B cell (primary cell): ENCODE results near the gene XXYLT1. TPM values are rescaled to one million over a fixed set of nuclear protein-coding genes. Genes with fewer than 3 reads are reported as not detected.

Experiments
- ATAC-seq: fragments of 200-7000 bp; cut with Tn5 transposase; one replicate; pipeline ENCODE4 v1.10.0; 2021; ENCODE audit warnings: low read depth, mild to moderate bottlenecking, moderate number of reproducible peaks, moderate library complexity
- CTCF ChIA-PET: fragments of 350-600 bp; sonication (Branson Sonifier 250); formaldehyde crosslinking; loops from one replicate; lab custom pipeline; 2021; ENCODE audit warnings: antibody characterized with exemption, inconsistent platforms; lab: Charles Lee
- POLR2A ChIA-PET: fragments of 350-600 bp; sonication (Branson Sonifier 250); formaldehyde crosslinking; loops from one replicate; lab custom pipeline; 2021; ENCODE audit warnings: antibody characterized with exemption; lab: Charles Lee
- DNase-seq: peaks from one replicate; pipeline ENCODE4 v3.0.0; 2013
- H2AFZ ChIP-seq: 2 replicates; pipeline ENCODE4 v1.6.1; 2012; ENCODE audit warnings: mild to moderate bottlenecking, low read depth, low read length; ENCODE audit not compliant: insufficient read depth, poor library complexity, severe bottlenecking
- H3K27ac ChIP-seq, 2 donors: 1 replicate in 1 of 2; 2 replicates in 1 of 2; pipeline ENCODE4 v1.5.1; 2012 to 2013; ENCODE audit warnings: low read length in 2 of 2, mild to moderate bottlenecking in 2 of 2, moderate library complexity in 1 of 2
- H3K27me3 ChIP-seq, 4 experiments: fragments of 200-600 bp in 1 of 4; sonication (generic) in 1 of 4; replicated peaks in 1 of 4; 1 replicate in 2 of 4; 2 replicates in 2 of 4; pipeline versions ENCODE4 v1.6.1 to v1.7.0; 2013 to 2016; ENCODE audit warnings: low read length in 3 of 4, mild to moderate bottlenecking in 2 of 4, mixed read lengths in 1 of 4, moderate library complexity in 1 of 4; ENCODE audit not compliant: insufficient read depth in 4 of 4, control insufficient read depth in 3 of 4; ENCODE audit errors: control extremely low read depth in 1 of 4
- H3K36me3 ChIP-seq, 2 experiments: replicated peaks in 1 of 2; 1 replicate in 1 of 2; 2 replicates in 1 of 2; pipeline versions ENCODE4 v1.6.1 to v1.7.1; 2013; ENCODE audit warnings: low read length in 1 of 2; ENCODE audit not compliant: insufficient read depth in 2 of 2, control insufficient read depth in 1 of 2; ENCODE audit errors: control extremely low read depth in 1 of 2, extremely low read depth in 1 of 2
- H3K4me1 ChIP-seq, 2 donors: fragments of 200-600 bp in 1 of 2; sonication (generic) in 1 of 2; 1 replicate in 1 of 2; 2 replicates in 1 of 2; pipeline versions ENCODE4 v1.5.1 to v1.6.1; 2013 to 2017; ENCODE audit warnings: low read length in 2 of 2; ENCODE audit not compliant: control insufficient read depth in 2 of 2, insufficient read depth in 2 of 2
- H3K4me2 ChIP-seq: replicated peaks from 2 replicates; pipeline ENCODE3; 2012; ENCODE audit warnings: mild to moderate bottlenecking, low read depth, low read length; ENCODE audit not compliant: poor library complexity, severe bottlenecking
- H3K4me3 ChIP-seq, 5 experiments: fragments of 200-600 bp in 1 of 5; sonication (generic) in 1 of 5; 1 replicate in 3 of 5; 2 replicates in 2 of 5; pipeline versions ENCODE4 v1.5.1 to v1.7.0; 2011 to 2016; ENCODE audit warnings: low read length in 4 of 5, mild to moderate bottlenecking in 4 of 5, low read depth in 2 of 5, control low read depth in 1 of 5, moderate library complexity in 1 of 5; ENCODE audit not compliant: insufficient read depth in 1 of 5; ENCODE audit errors: control extremely low read depth in 1 of 5, extremely low read depth in 1 of 5
- H3K79me2 ChIP-seq: fragments of 200-600 bp; sonication (generic); one replicate; pipeline ENCODE4 v1.6.0; 2016; ENCODE audit warnings: low read length; ENCODE audit not compliant: control insufficient read depth, insufficient read depth
- H3K9ac ChIP-seq: fragments of 200-600 bp; sonication (generic); 2 replicates; pipeline ENCODE4 v1.6.1; 2017; ENCODE audit warnings: mild to moderate bottlenecking, low read length, moderate library complexity
- H3K9me3 ChIP-seq, 3 donors: one replicate each; pipeline versions ENCODE4 v1.6.1 to v1.7.1; 2013; ENCODE audit warnings: low read length in 2 of 3; ENCODE audit not compliant: control insufficient read depth in 2 of 3, insufficient read depth in 1 of 3; ENCODE audit errors: control extremely low read depth in 1 of 3
- H4K20me1 ChIP-seq: 2 replicates; pipeline ENCODE4 v1.6.0; 2012; ENCODE audit warnings: mild to moderate bottlenecking, low read length; ENCODE audit not compliant: insufficient read depth, control insufficient read depth, poor library complexity, severe bottlenecking
- H3K27ac Mint-ChIP-seq: one replicate; pipeline ENCODE4 v1.8.0; 2021; ENCODE audit warnings: mixed read lengths
- H3K27me3 Mint-ChIP-seq: one replicate; pipeline ENCODE4 v1.8.0; 2021; ENCODE audit warnings: mixed read lengths
- H3K4me1 Mint-ChIP-seq: one replicate; pipeline ENCODE4 v1.8.0; 2021; ENCODE audit warnings: mixed read lengths
- H3K4me3 Mint-ChIP-seq: one replicate; pipeline ENCODE4 v1.8.0; 2021; ENCODE audit warnings: mixed read lengths
- H3K9me3 Mint-ChIP-seq: one replicate; pipeline ENCODE4 v1.8.0; 2022; ENCODE audit warnings: mixed read lengths; ENCODE audit not compliant: insufficient read depth
- CTCF ChIP-seq: fragments of 200-600 bp; IDR thresholded peaks from one replicate; pipeline ENCODE4 v1.8.0; 2022; ENCODE audit warnings: antibody characterized with exemption, mild to moderate bottlenecking
- EZH2 ChIP-seq: IDR thresholded peaks from 2 replicates; pipeline ENCODE4 v1.6.1; 2012; ENCODE audit warnings: borderline replicate concordance, low read depth, mild to moderate bottlenecking, moderate library complexity, low read length; ENCODE audit not compliant: insufficient read depth, poor library complexity, severe bottlenecking
- WGBS: methylation state at CpG from one replicate; pipeline ENCODE4 v1.1.5; 2013; ENCODE audit warnings: missing lambda C conversion rate; ENCODE audit not compliant: insufficient coverage; 5-methylcytosine and 5-hydroxymethylcytosine counted together
- intact Hi-C: fragments of 100-400 bp; cut with micrococcal nuclease; formaldehyde crosslinking; loops from one replicate; pipeline ENCODE4 v1.10.0; 2022
- polyA plus RNA-seq: library from polyadenylated mRNA; depleted of rRNA; stranded (reverse); fragments of >200 nt; gene quantifications from 2 replicates; pipeline ENCODE4 v1.2.3, GENCODE V29; 2012
- total RNA-seq, 2 donors: library from RNA; stranded (reverse); fragments of 120-200 nt in 1 of 2; gene quantifications; 1 replicate in 1 of 2; 2 replicates in 1 of 2; pipeline versions ENCODE4 v1.2.3 to v1.2.4, GENCODE V29; 2013 to 2022

Gene XXYLT1
- total and polyA plus RNA-seq, 2 donors (not counting 1 experiment from before 2014, with no cell fraction given), result 2.6 to 11.2 TPM

GRCh38 chr3:195137638-195138588, 133.0 kb downstream of the XXYLT1 start:
- Histone ChIP-seq H3K4me2 (no peak overlapping the region), H3K27ac (no peak overlapping the region), H3K9me3 (peaks cover 3 to 10% (median 8%) of the 10 kb centered on the region in 3 donors), H3K4me3 (no peak overlapping the region), H3K9ac (no peak overlapping the region), H3K4me1 (no peaks in the 10 kb centered on the region), H3K79me2 (no peaks in the 10 kb centered on the region), H3K27me3 (no peaks in the 10 kb centered on the region), H4K20me1 (no peaks in the 10 kb centered on the region), H3K36me3 (no peaks in the 10 kb centered on the region), H2AFZ (no peak overlapping the region)
- DNase-seq, result no peak
- Mint-ChIP-seq H3K27ac (no peak overlapping the region), H3K4me3 (no peak overlapping the region), H3K4me1 (peaks cover 9% of the 10 kb centered on the region), H3K27me3 (no peaks in the 10 kb centered on the region), H3K9me3 (peaks cover 9% of the 10 kb centered on the region)
- POLR2A ChIA-PET, result no interaction called here
- no peak for ATAC-seq
- CTCF ChIA-PET, result interaction anchor here (0.6 to 1.6 kb wide), 4 partner anchors 8 to 390 kb away, joined by 3 to 5 read pairs (median 4); no protein-coding TSS in a partner anchor
- intact Hi-C loops, result no loop called here
- 96% methylated on average over 6 of the region's 11 CpGs for WGBS
- TF ChIP-seq EZH2, result no peak
- TF ChIP-seq CTCF, result no peak

GRCh38 chr3:195135917-195136316, 135.0 kb downstream of the XXYLT1 start:
- no peak for ATAC-seq
- H3K27me3 ChIP-seq, result no peaks in the 10 kb centered on the region

More at GRCh38 chr3:195135917-195136316, 135.0 kb downstream of the XXYLT1 start:
- Histone ChIP-seq H3K4me3 (no peak overlapping the region), H3K36me3 (no peaks in the 10 kb centered on the region), H4K20me1 (no peaks in the 10 kb centered on the region), H3K9me3 (peaks cover under 1 to 9% (median 8%) of the 10 kb centered on the region in 3 donors), H3K27ac (no peak overlapping the region), H3K4me2 (no peak overlapping the region), H2AFZ (no peak overlapping the region), H3K79me2 (no peaks in the 10 kb centered on the region), H3K9ac (no peak overlapping the region), H3K4me1 (no peaks in the 10 kb centered on the region)
- CTCF ChIA-PET, result no interaction called here
- 89% methylated on average over 5 of the region's 8 CpGs for WGBS
- H3K9me3 Mint-ChIP-seq, result peaks cover 6% of the 10 kb centered on the region
- no peak overlapping the region for H3K27ac Mint-ChIP-seq
- no peak for DNase-seq
- TF ChIP-seq CTCF (no peak), EZH2 (no peak)
- POLR2A ChIA-PET, result no interaction called here
- H3K4me3 Mint-ChIP-seq, result no peak overlapping the region
- no peaks in the 10 kb centered on the region for H3K27me3 Mint-ChIP-seq
- H3K4me1 Mint-ChIP-seq, result peaks cover 18% of the 10 kb centered on the region
- intact Hi-C loops, result no loop called here
